Adipocyte (in vitro differentiated cells): ENCODE data around the gene FAM162A.

Experiments
- DNase-seq: peaks from one replicate; pipeline ENCODE4 v3.0.0-alpha.2; 2015; ENCODE audit warnings: low read depth
- H3K27me3 ChIP-seq: replicated peaks from 2 replicates; pipeline ENCODE4 v1.7.0; 2013; ENCODE audit warnings: mild to moderate bottlenecking, low read length, moderate library complexity; ENCODE audit not compliant: control insufficient read depth, insufficient read depth
- H3K36me3 ChIP-seq: 2 replicates; pipeline ENCODE4 v1.7.0; 2013; ENCODE audit warnings: low read length, mild to moderate bottlenecking, moderate library complexity; ENCODE audit not compliant: control insufficient read depth, insufficient read depth, severe bottlenecking
- H3K4me1 ChIP-seq: 2 replicates; pipeline ENCODE4 v1.7.0; 2013; ENCODE audit warnings: mild to moderate bottlenecking, low read length, moderate library complexity; ENCODE audit not compliant: control insufficient read depth, insufficient read depth
- H3K4me3 ChIP-seq: 2 replicates; pipeline ENCODE4 v1.7.0; 2013; ENCODE audit warnings: mild to moderate bottlenecking, low read length, moderate library complexity
- H3K9ac ChIP-seq: 2 replicates; pipeline ENCODE4 v1.7.0; 2013; ENCODE audit warnings: mild to moderate bottlenecking, low read length, moderate library complexity
- H3K9me3 ChIP-seq: 2 replicates; pipeline ENCODE4 v1.7.0; 2013; ENCODE audit warnings: mild to moderate bottlenecking, low read length, moderate library complexity; ENCODE audit not compliant: control insufficient read depth

FAM162A gene

GRCh38 chr3:122383771-122384697, at the start of gene FAM162A:
Gene FAM162A, plus strand, starts transcription at chr3:122384182. Its CDS starts 84 bp downstream, at chr3:122384266.
- Histone ChIP-seq H3K27me3 (no peaks in the 10 kb centered on the region), H3K36me3 (no peaks in the 10 kb centered on the region), H3K4me1 (peaks cover 25% of the 10 kb centered on the region), H3K9ac (peak within 1 kb of the TSS; percentile 88), H3K9me3 (no peaks in the 10 kb centered on the region), H3K4me3 (peak within 1 kb of the TSS; percentile 98)
- DNase-seq: peak; percentile 97

- Histone ChIP-seq H3K9me3 (peaks cover 9% of the 10 kb centered on the region), H3K9ac (no peak overlapping the region), H3K27me3 (no peaks in the 10 kb centered on the region), H3K4me1 (no peaks in the 10 kb centered on the region), H3K4me3 (no peak overlapping the region), H3K36me3 (no peaks in the 10 kb centered on the region)
- no peak for DNase-seq
Measured at GRCh38 chr3:122342803-122343202, 41.2 kb upstream of the FAM162A start.

- Histone ChIP-seq H3K27me3 (no peaks in the 10 kb centered on the region), H3K9me3 (peaks cover 9% of the 10 kb centered on the region), H3K4me3 (no peak overlapping the region), H3K4me1 (no peaks in the 10 kb centered on the region), H3K36me3 (no peaks in the 10 kb centered on the region), H3K9ac (no peak overlapping the region)
- DNase-seq: no peak
Measured at GRCh38 chr3:122343654-122344053, 40.3 kb upstream of the FAM162A start.

- no peaks in the 10 kb centered on the region for H3K27me3 ChIP-seq
- DNase-seq: no peak
Measured at GRCh38 chr3:122349171-122349570, 34.8 kb upstream of the FAM162A start.

GRCh38 chr3:122350814-122351418, 33.1 kb upstream of the FAM162A start:
- DNase-seq: peak; percentile 43
- H3K4me3 ChIP-seq: no peak overlapping the region
- H3K27me3 ChIP-seq: no peaks in the 10 kb centered on the region
- H3K4me1 ChIP-seq: peaks cover 7% of the 10 kb centered on the region
- H3K36me3 ChIP-seq: no peaks in the 10 kb centered on the region
- no peaks in the 10 kb centered on the region for H3K9me3 ChIP-seq
- no peak overlapping the region for H3K9ac ChIP-seq

More at GRCh38 chr3:122349171-122349570, 34.8 kb upstream of the FAM162A start:
- H3K36me3 ChIP-seq: no peaks in the 10 kb centered on the region
- H3K9ac ChIP-seq: no peak overlapping the region
- H3K4me1 ChIP-seq: peaks cover 4% of the 10 kb centered on the region
- H3K9me3 ChIP-seq: no peaks in the 10 kb centered on the region
- no peak overlapping the region for H3K4me3 ChIP-seq

GRCh38 chr3:122351612-122352011, 32.4 kb upstream of the FAM162A start:
- Histone ChIP-seq H3K9me3 (no peaks in the 10 kb centered on the region), H3K36me3 (no peaks in the 10 kb centered on the region), H3K4me3 (no peak overlapping the region), H3K27me3 (no peaks in the 10 kb centered on the region), H3K9ac (no peak overlapping the region), H3K4me1 (peaks cover 7% of the 10 kb centered on the region)
- no peak for DNase-seq

- H3K4me3 ChIP-seq: no peak overlapping the region
- peaks cover 11% of the 10 kb centered on the region for H3K4me1 ChIP-seq
- H3K9ac ChIP-seq: no peak overlapping the region
- no peak for DNase-seq
- H3K9me3 ChIP-seq: no peaks in the 10 kb centered on the region
- no peaks in the 10 kb centered on the region for H3K27me3 ChIP-seq
- peaks cover 4% of the 10 kb centered on the region for H3K36me3 ChIP-seq
Measured at GRCh38 chr3:122353215-122353614, 30.8 kb upstream of the FAM162A start.

GRCh38 chr3:122353893-122354401, 30.0 kb upstream of the FAM162A start:
- H3K27me3 ChIP-seq: no peaks in the 10 kb centered on the region

GRCh38 chr3:122355612-122356011, 28.4 kb upstream of the FAM162A start:
- Histone ChIP-seq H3K9me3 (no peaks in the 10 kb centered on the region), H3K9ac (no peak overlapping the region), H3K27me3 (no peaks in the 10 kb centered on the region), H3K36me3 (peaks cover 12% of the 10 kb centered on the region), H3K4me1 (peaks cover 11% of the 10 kb centered on the region), H3K4me3 (no peak overlapping the region)
- no peak for DNase-seq

More at GRCh38 chr3:122353893-122354401, 30.0 kb upstream of the FAM162A start:
- H3K9me3 ChIP-seq: no peaks in the 10 kb centered on the region
- no peak overlapping the region for H3K4me3 ChIP-seq
- peaks cover 11% of the 10 kb centered on the region for H3K36me3 ChIP-seq
- H3K9ac ChIP-seq: no peak overlapping the region
- peaks cover 11% of the 10 kb centered on the region for H3K4me1 ChIP-seq
- no peak for DNase-seq

GRCh38 chr3:122356402-122356801, 27.6 kb upstream of the FAM162A start:
- peak; percentile 12 for DNase-seq
- no peaks in the 10 kb centered on the region for H3K27me3 ChIP-seq
- peaks cover 15% of the 10 kb centered on the region for H3K36me3 ChIP-seq
- no peak overlapping the region for H3K4me3 ChIP-seq
- H3K4me1 ChIP-seq: peaks cover 9% of the 10 kb centered on the region
- no peaks in the 10 kb centered on the region for H3K9me3 ChIP-seq
- H3K9ac ChIP-seq: no peak overlapping the region
